GM12875 (cell line): ENCODE results near the gene RBM33.

Experiments
- H3K4me3 ChIP-seq: one replicate; pipeline ENCODE4 v1.5.1; 2011; ENCODE audit warnings: low read depth, low read length, control low read depth
- CTCF ChIP-seq: IDR thresholded peaks from 2 replicates; pipeline ENCODE4 v1.5.1; 2011; ENCODE audit warnings: low read depth, mild to moderate bottlenecking, control low read depth, inconsistent platforms, low read length, moderate library complexity, borderline replicate concordance; ENCODE audit not compliant: insufficient read depth

The RBM33 gene

GRCh38 chr7:155752756-155753445, 108.4 kb downstream of the RBM33 start:
- no peak for TF ChIP-seq CTCF
- H3K4me3 ChIP-seq: no peak overlapping the region

- TF ChIP-seq CTCF: no peak
- no peak overlapping the region for H3K4me3 ChIP-seq
These were observed 109.0 kb downstream of the RBM33 start for GRCh38 chr7:155753446-155753965.

GRCh38 chr7:155754165-155754564, 109.7 kb downstream of the RBM33 start:
- no peak for TF ChIP-seq CTCF
- no peak overlapping the region for H3K4me3 ChIP-seq

- H3K4me3 ChIP-seq: no peak overlapping the region
- TF ChIP-seq CTCF: no peak
These were observed 110.6 kb downstream of the RBM33 start for GRCh38 chr7:155755026-155755425.

- no peak overlapping the region for H3K4me3 ChIP-seq
- TF ChIP-seq CTCF: no peak
These were observed 111.9 kb downstream of the RBM33 start for GRCh38 chr7:155756322-155756721.

- H3K4me3 ChIP-seq: no peak overlapping the region
- TF ChIP-seq CTCF: no peak
These were observed 113.9 kb downstream of the RBM33 start for GRCh38 chr7:155758348-155758747.

GRCh38 chr7:155759740-155760430, 115.4 kb downstream of the RBM33 start:
- no peak overlapping the region for H3K4me3 ChIP-seq

More at GRCh38 chr7:155759740-155760430, 115.4 kb downstream of the RBM33 start:
- TF ChIP-seq CTCF: no peak
